Measurements from ENCODE around the gene WASF3.

- no peak for TF ChIP-seq CTCF (IDR thresholded peaks at IDR 0.05)
- no peak for TF ChIP-seq POLR2A (IDR thresholded peaks at IDR 0.05)
These were observed 30.7 kb upstream of the WASF3 start for GRCh38 chr13:26526702-26527216.
